NCI-H2081 (cell line): ENCODE data around the gene NKPD1.

Experiments
- DNase-seq, 2 experiments: peaks; one replicate each; lab custom pipeline; 2025; lab: John Stamatoyannopoulos, UW

Gene NKPD1

GRCh38 chr19:45154064-45154827 is 6.5 kb downstream of the NKPD1 start:
- no peak for DNase-seq

- DNase-seq: no peak
Observed at GRCh38 chr19:45153339-45154063, 7.3 kb downstream of the NKPD1 start.

- DNase-seq: no peak
Observed at GRCh38 chr19:45152504-45153338, 8.1 kb downstream of the NKPD1 start.

GRCh38 chr19:45151821-45152503 is 8.8 kb downstream of the NKPD1 start:
- no peak for DNase-seq

GRCh38 chr19:45151320-45151719 is 9.5 kb downstream of the NKPD1 start:
- DNase-seq: no peak

GRCh38 chr19:45150751-45151281 is 10.0 kb downstream of the NKPD1 start:
- no peak for DNase-seq

- no peak for DNase-seq
Observed at GRCh38 chr19:45150180-45150579, 10.6 kb downstream of the NKPD1 start.

- DNase-seq: no peak
Observed at GRCh38 chr19:45149129-45149528, 11.7 kb downstream of the NKPD1 start.

GRCh38 chr19:45147835-45148676 is 12.7 kb downstream of the NKPD1 start:
- DNase-seq: no peak

GRCh38 chr19:45146741-45147205 is 14.0 kb downstream of the NKPD1 start:
- DNase-seq: no peak

- no peak for DNase-seq
Observed at GRCh38 chr19:45146251-45146650, 14.5 kb downstream of the NKPD1 start.

GRCh38 chr19:45145270-45146189 is 15.3 kb downstream of the NKPD1 start:
- DNase-seq: no peak

- DNase-seq: no peak
Observed at GRCh38 chr19:45144431-45145269, 16.1 kb downstream of the NKPD1 start.

GRCh38 chr19:45142726-45143110 is 18.1 kb downstream of the NKPD1 start:
- DNase-seq: no peak

- DNase-seq: no peak
Observed at GRCh38 chr19:45142016-45142725, 18.6 kb downstream of the NKPD1 start.

- no peak for DNase-seq
Observed at GRCh38 chr19:45141203-45141900, 19.4 kb downstream of the NKPD1 start.

- no peak for DNase-seq
Observed at GRCh38 chr19:45140533-45140932, 20.2 kb downstream of the NKPD1 start.
